Activated CD4-positive, alpha-beta memory T cell treated with anti-CD3 and anti-CD28 coated beads for 36 hours (primary cell): ENCODE measurements around the gene OSTC. TPM values are rescaled to one million over a fixed set of nuclear protein-coding genes. Genes with fewer than 3 reads are reported as not detected.
"Not testable (repeated sequence)": the region's sequence is repeated elsewhere in the genome, so short reads cannot be mapped to it uniquely, and the experiment has no call there.

Experiments
- CTCF ChIA-PET: fragments of 350-600 bp; sonication (Branson Sonifier 250); formaldehyde crosslinking; loops from one replicate; lab custom pipeline; 2021; ENCODE audit warnings: antibody characterized with exemption, inconsistent platforms; lab: Charles Lee
- POLR2A ChIA-PET: fragments of 350-600 bp; sonication (Branson Sonifier 250); formaldehyde crosslinking; loops from one replicate; lab custom pipeline; 2021; ENCODE audit warnings: antibody characterized with exemption; lab: Charles Lee
- DNase-seq: peaks from one replicate; pipeline ENCODE4 v3.0.0-alpha.2; 2020
- H3K27ac Mint-ChIP-seq: one replicate; pipeline ENCODE4 v1.8.0; 2021; ENCODE audit warnings: mixed read lengths
- H3K27me3 Mint-ChIP-seq: one replicate; pipeline ENCODE4 v1.8.0; 2021; ENCODE audit warnings: mixed read lengths
- H3K36me3 Mint-ChIP-seq: one replicate; pipeline ENCODE4 v1.8.0; 2021; ENCODE audit warnings: mixed read lengths
- H3K4me1 Mint-ChIP-seq: one replicate; pipeline ENCODE4 v1.8.0; 2021; ENCODE audit warnings: low read depth, mixed read lengths
- H3K4me3 Mint-ChIP-seq: one replicate; pipeline ENCODE4 v1.8.0; 2021; ENCODE audit warnings: mild to moderate bottlenecking, mixed read lengths
- H3K9me3 Mint-ChIP-seq: one replicate; pipeline ENCODE4 v1.8.0; 2021; ENCODE audit warnings: mixed read lengths
- intact Hi-C: fragments of 100-400 bp; cut with micrococcal nuclease; formaldehyde crosslinking; loops from one replicate; pipeline ENCODE4 v1.15.1; 2023
- total RNA-seq, 2 experiments: library from RNA; stranded (reverse); gene quantifications; one replicate each; pipeline ENCODE4 v1.2.3, GENCODE V29; 2021

Gene OSTC
- total RNA-seq, 2 experiments from 2014 or later: 74.3 to 76.6 TPM

DNA sequence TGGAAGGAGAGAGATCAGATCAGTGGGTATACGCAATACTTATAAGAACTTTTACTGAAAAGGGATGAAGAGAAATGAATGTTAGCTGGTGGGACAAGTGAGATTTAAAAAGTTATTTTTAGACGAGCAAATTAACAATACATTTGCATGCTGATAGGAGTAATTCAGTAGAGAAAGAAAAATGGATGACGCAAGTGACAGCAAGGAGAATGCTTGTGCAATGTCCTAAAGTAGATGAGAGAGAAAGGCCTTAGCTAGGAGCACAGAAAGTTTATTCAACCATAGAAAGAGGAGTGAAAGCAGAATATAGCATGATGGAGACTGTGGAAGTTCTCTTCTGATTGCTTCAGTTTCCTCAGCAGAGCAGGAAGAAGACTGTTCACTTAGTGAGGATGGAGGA is 45.8 kb downstream of the OSTC start:
- no peaks in the 10 kb centered on the region for H3K36me3 Mint-ChIP-seq
- intact Hi-C loops: no loop called here
- no peaks in the 10 kb centered on the region for H3K9me3 Mint-ChIP-seq
- ChIA-PET POLR2A (no interaction called here), CTCF (no interaction called here)
- peaks cover 9% of the 10 kb centered on the region for H3K4me1 Mint-ChIP-seq
- H3K27me3 Mint-ChIP-seq: no peaks in the 10 kb centered on the region
- no peak for DNase-seq
- no peak overlapping the region for H3K27ac Mint-ChIP-seq
- no peak overlapping the region for H3K4me3 Mint-ChIP-seq

DNA sequence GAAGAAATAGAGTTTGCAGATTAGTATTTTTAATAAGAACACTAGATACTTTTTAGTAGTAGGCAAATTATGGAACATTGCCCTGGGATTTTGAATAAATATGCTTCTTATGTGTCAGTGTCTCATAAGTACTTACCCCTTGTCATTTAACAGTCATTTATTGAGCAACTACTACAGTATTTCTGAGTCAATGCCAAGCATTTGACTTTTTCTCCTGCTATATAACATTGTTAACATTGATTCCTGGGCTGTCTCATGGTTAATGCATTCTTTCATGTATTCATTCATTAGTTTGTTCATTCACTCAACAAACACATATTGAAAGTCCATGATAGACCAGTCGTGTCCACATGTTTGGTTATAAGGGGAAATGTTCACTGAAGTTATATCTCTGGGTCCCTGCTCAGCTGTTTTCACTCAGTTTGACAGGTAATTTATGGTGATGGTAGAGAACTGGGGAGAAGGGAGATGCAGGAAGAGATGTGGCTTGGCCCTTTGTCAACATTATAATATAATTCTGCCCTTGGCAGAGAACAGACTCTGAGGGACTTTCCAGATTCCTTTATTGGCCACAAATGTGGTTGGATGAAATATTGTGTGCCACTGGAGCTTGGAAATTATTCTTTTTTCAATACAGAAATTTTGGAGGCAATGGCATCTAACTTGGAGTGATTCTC is 49.8 kb downstream of the OSTC start:
- peaks cover 25% of the 10 kb centered on the region for H3K4me1 Mint-ChIP-seq

DNA sequence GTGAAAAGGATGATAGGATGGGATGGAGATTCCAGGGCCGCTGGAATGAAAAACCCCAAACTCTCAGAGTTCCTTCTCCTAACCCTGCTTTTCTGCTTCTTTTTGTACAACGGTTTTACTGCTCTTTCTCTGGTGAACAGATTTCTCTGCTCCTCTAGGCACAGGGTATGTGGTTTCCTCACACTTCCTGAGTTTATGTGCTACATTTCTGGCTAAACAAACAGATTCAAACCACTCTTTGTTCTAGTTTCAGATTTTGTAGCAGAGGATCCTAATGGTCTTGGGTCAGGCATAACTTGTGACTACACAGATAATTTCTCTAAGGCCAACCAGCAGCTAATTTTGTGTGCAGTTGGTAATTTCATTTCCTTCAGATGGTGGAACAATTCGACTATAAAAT is 52.6 kb downstream of the OSTC start:
- H3K4me1 Mint-ChIP-seq: peaks cover 25% of the 10 kb centered on the region
- no peaks in the 10 kb centered on the region for H3K27me3 Mint-ChIP-seq
- no peak for DNase-seq
- no peak overlapping the region for H3K27ac Mint-ChIP-seq
- H3K9me3 Mint-ChIP-seq: no peaks in the 10 kb centered on the region
- POLR2A ChIA-PET: no interaction called here
- H3K4me3 Mint-ChIP-seq: no peak overlapping the region
- intact Hi-C loops: no loop called here
- CTCF ChIA-PET: no interaction called here
- H3K36me3 Mint-ChIP-seq: no peaks in the 10 kb centered on the region

More for the DNA sequence above, 49.8 kb downstream of the OSTC start:
- CTCF ChIA-PET: no interaction called here
- DNase-seq: no peak
- no peaks in the 10 kb centered on the region for H3K36me3 Mint-ChIP-seq
- intact Hi-C loops: no loop called here
- POLR2A ChIA-PET: no interaction called here
- H3K27ac Mint-ChIP-seq: no peak overlapping the region
- H3K27me3 Mint-ChIP-seq: no peaks in the 10 kb centered on the region
- no peaks in the 10 kb centered on the region for H3K9me3 Mint-ChIP-seq
- H3K4me3 Mint-ChIP-seq: no peak overlapping the region

DNA sequence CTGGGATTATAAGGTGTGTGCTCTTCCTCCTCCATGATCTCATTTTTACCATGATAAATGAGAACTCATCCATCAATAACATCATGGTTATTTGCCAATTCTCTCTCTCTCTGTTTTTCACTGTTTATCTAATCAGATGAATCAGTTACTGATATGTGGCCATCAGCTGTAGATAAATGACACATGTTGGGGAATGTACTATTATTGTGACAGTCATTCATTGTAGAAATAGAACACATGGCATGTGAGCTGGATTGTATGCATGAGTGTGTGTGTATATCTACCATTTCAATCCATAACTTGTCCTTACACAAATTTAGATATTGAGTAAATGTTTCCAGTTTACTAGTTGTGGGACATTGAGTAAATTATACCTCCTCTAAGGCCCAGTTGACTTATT is 53.0 kb downstream of the OSTC start:
- intact Hi-C loops: no loop called here
- ChIA-PET CTCF (no interaction called here), POLR2A (no interaction called here)
- no peak for DNase-seq
- Mint-ChIP-seq H3K27ac (no peak overlapping the region), H3K9me3 (no peaks in the 10 kb centered on the region), H3K4me3 (no peak overlapping the region), H3K27me3 (no peaks in the 10 kb centered on the region), H3K36me3 (no peaks in the 10 kb centered on the region), H3K4me1 (peaks cover 25% of the 10 kb centered on the region)

DNA sequence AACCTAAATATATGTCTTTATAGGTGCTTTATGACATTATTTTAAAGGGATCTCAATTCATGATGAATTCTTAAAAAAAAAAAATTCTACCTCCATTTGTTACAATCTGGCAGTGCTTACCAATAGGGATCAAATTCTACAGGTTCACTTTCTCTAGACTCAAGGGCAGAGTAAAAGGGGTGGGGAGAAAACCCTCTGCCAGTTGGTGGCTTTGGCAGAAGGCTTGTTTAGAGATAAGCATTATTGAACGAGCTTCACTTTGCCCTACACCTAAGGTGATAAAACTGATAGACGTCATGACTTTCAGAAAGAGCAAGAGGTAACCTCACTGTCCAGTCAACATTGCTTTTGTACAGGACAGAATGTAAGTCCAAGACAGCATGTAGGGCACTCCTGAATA is 53.6 kb downstream of the OSTC start:
- no peak for DNase-seq
- Mint-ChIP-seq H3K27me3 (no peaks in the 10 kb centered on the region), H3K36me3 (no peaks in the 10 kb centered on the region), H3K4me1 (peaks cover 25% of the 10 kb centered on the region), H3K27ac (no peak overlapping the region), H3K4me3 (no peak overlapping the region), H3K9me3 (no peaks in the 10 kb centered on the region)
- POLR2A ChIA-PET: no interaction called here
- CTCF ChIA-PET: no interaction called here
- intact Hi-C loops: no loop called here

DNA sequence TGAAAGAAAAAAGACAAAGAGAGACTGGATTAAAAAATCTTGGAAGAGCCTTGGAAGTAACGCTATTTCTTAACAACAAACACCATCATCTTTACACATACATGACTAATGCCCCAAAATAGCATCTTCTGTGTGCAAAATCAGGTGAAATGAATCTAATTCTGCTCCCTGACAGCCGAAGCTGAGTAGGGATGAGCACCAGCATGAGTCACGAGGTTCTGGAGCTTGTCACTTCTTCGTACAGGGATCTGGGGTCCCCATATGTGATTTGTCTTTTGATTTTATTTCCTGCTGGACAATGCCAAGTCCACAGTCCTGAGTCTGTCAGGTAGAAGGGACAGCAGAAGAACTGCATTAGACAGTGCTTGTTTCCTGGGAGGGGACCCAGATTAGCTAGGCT is 55.9 kb downstream of the OSTC start:
- CTCF ChIA-PET: no interaction called here
- Mint-ChIP-seq H3K27ac (no peak overlapping the region), H3K36me3 (no peaks in the 10 kb centered on the region), H3K4me3 (no peak overlapping the region), H3K4me1 (peaks cover 16% of the 10 kb centered on the region), H3K9me3 (no peaks in the 10 kb centered on the region), H3K27me3 (no peaks in the 10 kb centered on the region)
- POLR2A ChIA-PET: no interaction called here
- intact Hi-C loops: no loop called here
- no peak for DNase-seq

DNA sequence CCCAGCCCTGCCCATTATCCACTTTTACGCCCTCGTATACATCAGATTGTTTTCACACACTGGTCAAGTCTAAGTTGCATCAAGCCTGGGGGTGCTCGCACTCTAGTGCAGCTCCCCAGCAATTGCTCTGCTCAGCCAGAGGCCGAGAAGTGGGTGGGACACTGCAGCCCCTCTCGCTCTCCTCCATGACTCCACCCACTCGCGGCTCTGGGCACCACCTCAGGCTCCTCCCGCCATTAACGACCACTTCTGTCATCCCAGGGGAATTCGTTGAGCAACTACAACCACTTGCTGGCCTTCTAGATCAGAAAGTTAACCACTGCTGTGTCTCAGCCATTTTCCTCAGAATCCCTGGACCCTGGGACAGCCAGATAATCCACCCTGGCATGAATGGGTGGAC is 58.8 kb downstream of the OSTC start:
- Mint-ChIP-seq H3K4me1 (no peaks in the 10 kb centered on the region), H3K27ac (no peak overlapping the region), H3K9me3 (no peaks in the 10 kb centered on the region), H3K27me3 (no peaks in the 10 kb centered on the region), H3K4me3 (no peak overlapping the region), H3K36me3 (no peaks in the 10 kb centered on the region)
- intact Hi-C loops: no loop called here
- ChIA-PET CTCF (no interaction called here), POLR2A (no interaction called here)
- DNase-seq: no peak

DNA sequence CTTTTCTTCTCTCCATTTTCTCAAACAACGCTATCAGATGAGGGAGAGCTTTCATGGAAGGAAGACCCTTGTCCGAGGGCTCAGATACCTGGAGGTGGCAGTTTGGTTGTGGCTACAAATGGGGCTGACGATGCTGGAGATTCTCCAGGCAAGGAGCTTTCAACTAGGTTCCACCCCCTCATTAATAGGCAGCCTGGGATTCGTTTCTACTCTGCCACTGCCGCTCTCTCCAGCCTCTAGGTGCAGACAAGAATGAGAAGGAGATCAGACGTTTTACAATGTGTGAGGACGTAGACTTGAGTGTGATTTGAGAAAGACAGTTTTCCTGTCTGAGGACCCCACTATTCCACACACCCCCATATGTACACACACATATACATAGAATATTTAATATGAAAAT is 59.3 kb downstream of the OSTC start:
- no peak overlapping the region for H3K4me3 Mint-ChIP-seq
- CTCF ChIA-PET: no interaction called here

DNA sequence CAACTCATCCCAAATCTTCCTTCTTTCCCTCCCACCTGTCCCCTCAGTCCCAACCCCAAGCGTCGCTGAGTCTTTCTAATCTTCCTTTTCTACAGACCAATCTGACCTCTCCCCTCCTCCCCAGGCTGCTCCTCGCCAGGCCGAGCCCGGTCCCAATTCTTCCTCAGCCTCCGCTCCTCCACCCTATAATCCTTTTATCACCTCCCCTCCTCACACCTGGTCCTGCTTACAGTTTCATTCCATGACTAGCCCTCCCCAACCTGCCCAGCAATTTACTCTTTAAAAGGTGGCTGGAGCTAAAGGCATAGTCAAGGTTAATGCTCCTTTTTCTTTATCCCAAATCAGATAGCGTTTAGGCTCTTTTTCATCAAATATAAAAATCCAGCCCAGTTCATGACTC is 60.2 kb downstream of the OSTC start:
- intact Hi-C loops, H3K9me3 Mint-ChIP-seq, H3K4me3 Mint-ChIP-seq, POLR2A ChIA-PET, DNase-seq, H3K4me1 Mint-ChIP-seq, H3K27me3 Mint-ChIP-seq, H3K27ac Mint-ChIP-seq, CTCF ChIA-PET, H3K36me3 Mint-ChIP-seq: not testable (repeated sequence)

More for the DNA sequence above, 59.3 kb downstream of the OSTC start:
- H3K4me1 Mint-ChIP-seq: no peaks in the 10 kb centered on the region
- POLR2A ChIA-PET: no interaction called here
- no peak overlapping the region for H3K27ac Mint-ChIP-seq
- no peak for DNase-seq
- no peaks in the 10 kb centered on the region for H3K9me3 Mint-ChIP-seq
- H3K27me3 Mint-ChIP-seq: no peaks in the 10 kb centered on the region
- no peaks in the 10 kb centered on the region for H3K36me3 Mint-ChIP-seq
- intact Hi-C loops: no loop called here

DNA sequence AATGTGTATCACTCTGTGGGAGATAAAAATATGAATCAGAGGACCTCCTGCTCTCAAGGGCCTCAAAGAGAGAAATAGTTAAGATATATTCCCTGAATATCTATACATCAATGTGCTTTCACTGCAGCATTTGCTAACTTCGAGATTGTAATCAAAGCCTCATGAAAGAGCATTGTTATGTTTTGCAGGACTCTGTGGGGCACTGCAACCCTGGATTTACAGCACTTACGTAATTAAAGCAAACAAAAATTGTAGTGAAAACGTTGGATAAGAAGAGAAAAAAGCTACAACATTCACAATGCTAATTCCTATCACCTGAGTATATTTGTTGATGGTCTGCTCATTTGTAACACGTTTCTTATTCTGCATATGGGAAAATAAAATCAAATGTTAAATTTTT is 64.5 kb downstream of the OSTC start:
- no peak for DNase-seq
- H3K36me3 Mint-ChIP-seq: no peaks in the 10 kb centered on the region
- POLR2A ChIA-PET: no interaction called here
- intact Hi-C loops: no loop called here
- no peak overlapping the region for H3K27ac Mint-ChIP-seq
- CTCF ChIA-PET: no interaction called here
- peaks cover 3% of the 10 kb centered on the region for H3K27me3 Mint-ChIP-seq
- H3K9me3 Mint-ChIP-seq: no peaks in the 10 kb centered on the region
- H3K4me3 Mint-ChIP-seq: no peak overlapping the region
- no peaks in the 10 kb centered on the region for H3K4me1 Mint-ChIP-seq

DNA sequence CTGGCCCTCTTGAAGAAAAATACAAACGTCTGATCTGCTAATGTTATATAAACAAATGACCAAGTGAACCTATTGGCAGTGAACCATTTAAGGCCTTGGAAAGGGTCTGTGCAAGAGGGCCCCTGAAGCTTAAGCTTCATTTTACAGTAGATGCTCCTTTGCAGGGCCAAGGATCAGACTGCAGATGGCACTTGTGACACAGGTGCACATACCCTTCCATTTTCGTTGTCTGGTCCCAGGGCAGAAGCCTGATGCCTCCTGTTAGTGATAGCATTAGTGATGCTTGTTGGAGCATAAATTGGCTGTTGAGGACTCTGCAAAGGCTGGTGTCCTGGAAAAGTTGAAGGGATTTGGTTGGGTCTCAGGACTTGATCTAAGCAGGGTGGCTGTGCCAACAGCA is 65.9 kb downstream of the OSTC start:
- no peak overlapping the region for H3K27ac Mint-ChIP-seq
- H3K36me3 Mint-ChIP-seq: no peaks in the 10 kb centered on the region
- no peak for DNase-seq
- H3K4me3 Mint-ChIP-seq: no peak overlapping the region
- no peaks in the 10 kb centered on the region for H3K9me3 Mint-ChIP-seq
- CTCF ChIA-PET: interaction anchor here (0.5 kb wide), 1 partner anchor 699 kb away, joined by 3 read pairs; no protein-coding TSS in a partner anchor
- H3K27me3 Mint-ChIP-seq: peaks cover 3% of the 10 kb centered on the region
- POLR2A ChIA-PET: interaction anchor here (0.6 kb wide), 1 partner anchor 8 kb away, joined by 4 read pairs; no protein-coding TSS in a partner anchor
- no peaks in the 10 kb centered on the region for H3K4me1 Mint-ChIP-seq
- intact Hi-C loops: no loop called here

DNA sequence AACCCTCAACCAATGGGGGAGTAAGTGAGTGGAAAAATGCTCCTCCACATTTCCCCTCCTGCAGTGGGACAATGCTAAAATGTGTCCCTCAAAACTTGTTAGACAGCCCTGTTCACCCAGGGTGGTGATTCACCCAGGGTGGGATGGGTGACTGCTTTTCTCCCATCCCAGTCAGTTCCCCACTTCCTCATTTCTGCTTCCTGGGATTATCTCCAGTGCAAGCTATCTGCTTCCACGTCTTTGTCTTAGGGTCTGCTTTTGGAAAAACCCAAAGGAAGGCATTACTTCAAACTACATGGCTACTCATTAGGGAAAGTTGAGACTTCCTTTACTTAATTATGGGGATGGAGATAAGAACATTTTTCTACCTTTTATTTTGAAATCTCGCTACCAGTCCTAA is 67.0 kb downstream of the OSTC start:
- Mint-ChIP-seq H3K4me3 (no peak overlapping the region), H3K36me3 (no peaks in the 10 kb centered on the region), H3K27ac (no peak overlapping the region), H3K27me3 (peaks cover 3% of the 10 kb centered on the region), H3K9me3 (no peaks in the 10 kb centered on the region), H3K4me1 (no peaks in the 10 kb centered on the region)
- intact Hi-C loops: no loop called here
- ChIA-PET POLR2A (no interaction called here), CTCF (no interaction called here)
- DNase-seq: no peak
